Nephron (organoid): ENCODE data around the gene NEK7.
A peak's percentile ranks its signal among the peaks of the same experiment; 100 is the strongest.

Experiments
- H3K27ac Mint-ChIP-seq, 3 experiments: 2 replicates each; pipeline ENCODE4 v1.8.0; 2020; ENCODE audit warnings: mixed read lengths in 3 of 3, mild to moderate bottlenecking in 2 of 3, moderate library complexity in 1 of 3
- H3K27me3 Mint-ChIP-seq: 2 replicates; pipeline ENCODE4 v1.8.0; 2021; ENCODE audit warnings: low read depth, mild to moderate bottlenecking, moderate library complexity, mixed read lengths
- H3K36me3 Mint-ChIP-seq: 2 replicates; pipeline ENCODE4 v1.8.0; 2020; ENCODE audit warnings: low read depth, mixed read lengths
- H3K4me1 Mint-ChIP-seq: 2 replicates; pipeline ENCODE4 v1.8.0; 2020; ENCODE audit warnings: mixed read lengths
- H3K4me3 Mint-ChIP-seq, 3 experiments: 2 replicates each; pipeline ENCODE4 v1.8.0; 2020; ENCODE audit warnings: mild to moderate bottlenecking in 3 of 3, mixed read lengths in 3 of 3, moderate library complexity in 2 of 3
- H3K9me3 Mint-ChIP-seq: 2 replicates; pipeline ENCODE4 v1.8.0; 2020; ENCODE audit warnings: mixed read lengths
- TF ChIP-seq, protein P1 (sequence below), 3 experiments: fragments of 200-600 bp; sonication (generic); IDR thresholded peaks; one replicate each; pipeline ENCODE4 v1.5.0; 2021; ENCODE audit warnings: antibody characterized with exemption in 3 of 3; ENCODE audit not compliant: unreplicated experiment in 3 of 3

Gene NEK7

DNA sequence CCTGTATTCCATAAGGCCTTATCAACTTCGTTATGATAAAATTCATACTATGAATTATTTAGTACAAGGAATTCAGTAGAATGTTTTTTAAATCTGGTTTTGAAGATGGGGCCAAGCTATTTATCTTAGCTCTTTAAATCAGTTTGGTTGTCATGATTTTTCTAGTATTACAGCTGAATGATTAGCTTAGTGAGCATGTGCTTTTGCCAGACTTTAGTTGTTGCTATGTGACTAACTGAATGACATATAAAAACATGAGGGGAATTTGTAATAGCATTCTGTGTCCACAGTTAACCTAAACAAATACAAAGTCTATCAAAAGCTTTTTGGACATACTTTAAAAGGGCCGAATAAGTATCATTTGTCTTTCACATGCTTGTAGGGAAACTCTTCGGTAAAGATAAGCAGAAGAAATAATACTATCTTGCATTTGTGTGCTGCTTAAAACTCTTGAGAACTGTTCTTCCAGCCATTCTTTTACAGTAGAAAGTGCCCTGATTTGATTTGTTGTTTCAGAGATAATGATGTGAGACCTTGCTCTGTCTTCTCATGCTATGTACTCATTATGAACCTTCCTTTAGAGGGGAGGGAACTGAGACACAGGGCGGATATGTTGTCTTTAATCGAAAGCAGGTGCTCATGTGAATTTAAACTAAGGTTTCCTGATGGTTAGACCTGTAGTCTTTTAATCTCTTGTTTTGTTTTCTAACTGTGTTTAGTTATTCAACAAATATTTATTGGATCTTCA is 18.8 kb downstream of the NEK7 start:
- peak overlapping the region; percentile 67 to 85 (median 83) for H3K27ac Mint-ChIP-seq
- no peaks in the 10 kb centered on the region for H3K27me3 Mint-ChIP-seq
- peaks cover 73% of the 10 kb centered on the region for H3K4me1 Mint-ChIP-seq
- no peaks in the 10 kb centered on the region for H3K36me3 Mint-ChIP-seq
- TF ChIP-seq, protein P1, sequence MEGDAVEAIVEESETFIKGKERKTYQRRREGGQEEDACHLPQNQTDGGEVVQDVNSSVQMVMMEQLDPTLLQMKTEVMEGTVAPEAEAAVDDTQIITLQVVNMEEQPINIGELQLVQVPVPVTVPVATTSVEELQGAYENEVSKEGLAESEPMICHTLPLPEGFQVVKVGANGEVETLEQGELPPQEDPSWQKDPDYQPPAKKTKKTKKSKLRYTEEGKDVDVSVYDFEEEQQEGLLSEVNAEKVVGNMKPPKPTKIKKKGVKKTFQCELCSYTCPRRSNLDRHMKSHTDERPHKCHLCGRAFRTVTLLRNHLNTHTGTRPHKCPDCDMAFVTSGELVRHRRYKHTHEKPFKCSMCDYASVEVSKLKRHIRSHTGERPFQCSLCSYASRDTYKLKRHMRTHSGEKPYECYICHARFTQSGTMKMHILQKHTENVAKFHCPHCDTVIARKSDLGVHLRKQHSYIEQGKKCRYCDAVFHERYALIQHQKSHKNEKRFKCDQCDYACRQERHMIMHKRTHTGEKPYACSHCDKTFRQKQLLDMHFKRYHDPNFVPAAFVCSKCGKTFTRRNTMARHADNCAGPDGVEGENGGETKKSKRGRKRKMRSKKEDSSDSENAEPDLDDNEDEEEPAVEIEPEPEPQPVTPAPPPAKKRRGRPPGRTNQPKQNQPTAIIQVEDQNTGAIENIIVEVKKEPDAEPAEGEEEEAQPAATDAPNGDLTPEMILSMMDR (IDR thresholded peaks at IDR 0.05; ENCODE audit: unreplicated experiment in 3 of 3), result no peak
- H3K9me3 Mint-ChIP-seq, result no peaks in the 10 kb centered on the region
- H3K4me3 Mint-ChIP-seq, result peak overlapping the region in 1 of 3 experiments; percentile 13

DNA sequence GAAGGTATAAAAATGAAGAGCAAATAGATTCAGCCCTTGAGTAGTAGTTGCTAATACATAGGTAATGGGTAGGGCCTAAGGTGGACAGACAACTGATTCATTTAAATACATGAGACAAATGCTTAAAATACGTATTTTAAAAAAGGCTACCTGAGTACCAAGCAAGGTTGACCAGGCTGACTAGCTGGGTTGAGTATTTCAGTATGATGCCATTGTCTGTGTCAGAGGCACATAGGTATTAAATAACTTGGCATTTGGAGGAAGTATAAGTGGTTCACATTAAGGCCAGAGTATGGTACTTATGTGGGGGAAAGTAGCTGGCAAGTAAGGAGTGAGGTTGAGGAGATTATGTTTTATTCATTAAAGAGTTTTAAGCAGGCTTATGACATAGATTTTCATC is 19.4 kb downstream of the NEK7 start:
- Mint-ChIP-seq H3K27ac (peak overlapping the region; percentile 67 to 85 (median 83)), H3K27me3 (no peaks in the 10 kb centered on the region), H3K36me3 (no peaks in the 10 kb centered on the region), H3K9me3 (no peaks in the 10 kb centered on the region), H3K4me1 (peaks cover 73% of the 10 kb centered on the region), H3K4me3 (no peak overlapping the region)
- TF ChIP-seq, protein P1 (IDR thresholded peaks at IDR 0.05; ENCODE audit: unreplicated experiment in 3 of 3), result no peak

DNA sequence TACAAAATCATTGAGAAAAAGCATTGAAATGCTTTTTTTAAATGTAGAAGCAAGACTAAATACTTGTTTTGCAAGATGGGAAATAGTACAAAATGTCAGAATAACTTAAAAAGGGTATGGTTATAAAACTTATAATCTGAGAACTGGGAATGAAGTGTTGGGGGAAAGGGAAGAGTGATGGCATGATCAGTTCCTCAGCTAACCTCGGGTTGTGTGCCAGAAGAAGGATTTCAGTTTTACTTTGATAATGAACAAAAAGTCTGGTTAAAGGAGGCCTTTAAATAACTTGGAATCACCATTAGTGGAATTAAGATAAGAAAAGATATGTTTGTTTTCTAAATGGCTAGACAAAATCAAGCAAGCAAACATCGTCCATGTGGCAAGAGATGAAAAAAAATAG is 20.7 kb downstream of the NEK7 start:
- Mint-ChIP-seq H3K9me3 (no peaks in the 10 kb centered on the region), H3K4me3 (no peak overlapping the region), H3K27ac (peak overlapping the region in 1 of 3 experiments; percentile 26), H3K4me1 (peaks cover 64% of the 10 kb centered on the region), H3K27me3 (no peaks in the 10 kb centered on the region), H3K36me3 (no peaks in the 10 kb centered on the region)
- TF ChIP-seq, protein P1 (IDR thresholded peaks at IDR 0.05; ENCODE audit: unreplicated experiment in 3 of 3), result no peak

DNA sequence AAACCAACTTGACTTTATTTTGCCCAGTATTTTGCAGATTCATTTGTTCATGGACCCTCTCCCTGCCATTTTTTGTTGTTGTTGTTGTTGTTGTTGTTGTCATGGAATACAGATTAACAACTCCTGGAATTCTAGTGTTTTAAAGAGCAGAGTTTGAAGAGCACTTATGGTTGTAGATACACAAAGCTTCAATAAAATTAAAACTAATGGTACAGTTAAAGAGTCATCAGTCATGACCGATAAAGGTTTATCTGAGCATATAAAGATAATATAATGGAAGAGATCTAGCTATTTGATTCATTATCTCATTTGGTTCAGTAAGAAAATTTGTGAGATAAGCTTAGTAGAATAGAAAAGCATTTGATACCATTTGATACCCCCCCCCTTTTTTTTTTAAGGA is 21.8 kb downstream of the NEK7 start:
- TF ChIP-seq, protein P1 (IDR thresholded peaks at IDR 0.05; ENCODE audit: unreplicated experiment in 3 of 3), result no peak
- no peaks in the 10 kb centered on the region for H3K9me3 Mint-ChIP-seq
- H3K4me3 Mint-ChIP-seq, result no peak overlapping the region
- H3K36me3 Mint-ChIP-seq, result no peaks in the 10 kb centered on the region
- no peaks in the 10 kb centered on the region for H3K27me3 Mint-ChIP-seq
- peaks cover 59% of the 10 kb centered on the region for H3K4me1 Mint-ChIP-seq
- no peak overlapping the region for H3K27ac Mint-ChIP-seq

DNA sequence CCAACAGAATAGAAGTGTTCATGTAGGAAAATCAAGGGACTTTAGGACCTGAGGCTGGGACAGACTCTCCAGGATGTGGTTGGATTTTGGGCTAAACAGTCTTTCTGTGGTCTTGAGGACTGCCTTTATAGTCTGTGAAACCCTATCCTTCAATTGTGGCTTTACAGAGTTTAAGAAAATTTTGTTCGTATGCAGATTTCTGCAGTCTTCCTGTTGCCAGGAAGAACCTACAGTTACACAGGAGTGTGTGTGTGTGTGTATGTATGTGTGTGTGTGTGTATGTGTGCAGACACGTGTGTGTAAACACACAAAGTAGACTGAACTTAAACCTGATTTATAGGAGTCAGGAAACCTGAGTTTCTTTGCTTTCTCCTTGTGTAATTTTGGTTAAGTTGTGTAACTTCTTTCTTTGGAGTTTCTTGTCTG is 22.8 kb downstream of the NEK7 start:
- peak overlapping the region in 2 of 3 experiments; percentile 1 to 44 for H3K27ac Mint-ChIP-seq
- H3K4me1 Mint-ChIP-seq, result peaks cover 50% of the 10 kb centered on the region
- TF ChIP-seq, protein P1 (IDR thresholded peaks at IDR 0.05; ENCODE audit: unreplicated experiment in 3 of 3), result no peak
- no peaks in the 10 kb centered on the region for H3K36me3 Mint-ChIP-seq
- H3K4me3 Mint-ChIP-seq, result no peak overlapping the region
- H3K9me3 Mint-ChIP-seq, result no peaks in the 10 kb centered on the region
- no peaks in the 10 kb centered on the region for H3K27me3 Mint-ChIP-seq

DNA sequence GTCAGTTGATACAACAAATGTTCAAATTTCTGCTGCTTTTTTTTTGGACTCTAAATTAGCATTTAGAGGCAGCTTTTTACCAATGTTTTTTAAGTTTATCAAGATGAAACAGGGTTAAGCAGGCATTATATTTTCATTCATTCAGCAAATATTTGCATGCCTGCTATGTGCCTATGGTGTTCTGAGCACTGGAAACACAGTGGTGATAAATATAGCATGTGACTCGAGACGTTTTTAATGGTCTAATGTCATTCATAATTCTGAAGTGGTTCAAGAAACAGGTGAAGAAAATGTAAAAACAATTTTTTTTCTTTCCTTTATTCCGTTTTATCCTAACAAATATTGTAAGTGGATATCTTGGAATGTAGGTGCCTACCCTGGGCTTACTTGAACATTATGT is 26.8 kb downstream of the NEK7 start:
- TF ChIP-seq, protein P1 (IDR thresholded peaks at IDR 0.05; ENCODE audit: unreplicated experiment in 3 of 3), result no peak
- Mint-ChIP-seq H3K4me3 (no peak overlapping the region), H3K9me3 (no peaks in the 10 kb centered on the region), H3K27me3 (no peaks in the 10 kb centered on the region), H3K4me1 (peaks cover 16% of the 10 kb centered on the region), H3K27ac (no peak overlapping the region), H3K36me3 (no peaks in the 10 kb centered on the region)
